H1 (cell line): ENCODE results near the gene HK2.

Experiments used
- BCL11A ChIP-seq, 2 experiments: IDR thresholded peaks; one replicate each; pipeline ENCODE4 v1.6.1; 2011; ENCODE audit warnings: low read depth in 2 of 2, low read length in 2 of 2, mild to moderate bottlenecking in 2 of 2
- CREB1 ChIP-seq: IDR thresholded peaks from 2 replicates; pipeline ENCODE4 v1.6.1; 2012; ENCODE audit warnings: inconsistent platforms
- EP300 ChIP-seq, 2 experiments: IDR thresholded peaks; 1 replicate in 1 of 2; 2 replicates in 1 of 2; pipeline ENCODE4 v1.6.1; 2011 to 2012; ENCODE audit warnings: low read depth in 2 of 2, low read length in 2 of 2, mild to moderate bottlenecking in 2 of 2, borderline replicate concordance in 1 of 2, inconsistent platforms in 1 of 2, moderate library complexity in 1 of 2
- EZH2 ChIP-seq: fragments of 200-600 bp; sonication (generic); IDR thresholded peaks from 2 replicates; pipeline ENCODE4 v1.7.1; 2012; ENCODE audit warnings: low read depth, mild to moderate bottlenecking, moderate library complexity, low read length, inconsistent platforms; ENCODE audit not compliant: severe bottlenecking
- FOSL1 ChIP-seq: IDR thresholded peaks from 2 replicates; pipeline ENCODE4 v1.6.1; 2011; ENCODE audit warnings: mild to moderate bottlenecking, low read depth, low read length, moderate library complexity; ENCODE audit not compliant: insufficient read depth
- GABPA ChIP-seq: IDR thresholded peaks from 2 replicates; pipeline ENCODE4 v1.6.1; 2011; ENCODE audit warnings: mild to moderate bottlenecking, low read length, moderate library complexity, borderline replicate concordance; ENCODE audit not compliant: insufficient read depth
- JUN ChIP-seq: IDR thresholded peaks from 2 replicates; pipeline ENCODE4 v1.6.1; 2011; ENCODE audit warnings: low read depth, mild to moderate bottlenecking, improper control_type of control experiment, low read length
- POLR2A ChIP-seq, 2 experiments: IDR thresholded peaks; 1 replicate in 1 of 2; 2 replicates in 1 of 2; pipeline ENCODE4 v1.6.1; 2011; ENCODE audit warnings: low read depth in 2 of 2, low read length in 2 of 2, mild to moderate bottlenecking in 2 of 2; ENCODE audit errors: control extremely low read depth in 1 of 2
- POLR2AphosphoS5 ChIP-seq: IDR thresholded peaks from 2 replicates; pipeline ENCODE4 v1.6.1; 2011; ENCODE audit warnings: low read depth, low read length
- RAD21 ChIP-seq, 2 experiments: IDR thresholded peaks in 1 of 2; conservative IDR thresholded peaks in 1 of 2; 2 replicates each; pipeline ENCODE4 v1.6.1; 2011; ENCODE audit warnings: low read depth in 2 of 2, low read length in 2 of 2, improper control_type of control experiment in 1 of 2, inconsistent platforms in 1 of 2, mild to moderate bottlenecking in 1 of 2, moderate library complexity in 1 of 2
- SP1 ChIP-seq: IDR thresholded peaks from 2 replicates; pipeline ENCODE4 v1.6.1; 2011; ENCODE audit warnings: low read depth, low read length
- TBP ChIP-seq: IDR thresholded peaks from 2 replicates; pipeline ENCODE4 v1.6.1; 2011; ENCODE audit warnings: low read depth, low read length, improper control_type of control experiment
- TF ChIP-seq, protein P1 (sequence below), 3 experiments: IDR thresholded peaks; 1 replicate in 2 of 3; 2 replicates in 1 of 3; pipeline versions ENCODE4 v1.5.1 to v1.6.1; 2011; ENCODE audit warnings: low read length in 3 of 3, mild to moderate bottlenecking in 3 of 3, inconsistent platforms in 2 of 3, low read depth in 1 of 3, moderate library complexity in 1 of 3; ENCODE audit not compliant: insufficient read depth in 1 of 3; ENCODE audit errors: control extremely low read depth in 1 of 3
- TF ChIP-seq, protein P2 (sequence below): IDR thresholded peaks from 2 replicates; pipeline ENCODE4 v1.6.1; 2012; ENCODE audit warnings: low read length, inconsistent platforms

DNA sequence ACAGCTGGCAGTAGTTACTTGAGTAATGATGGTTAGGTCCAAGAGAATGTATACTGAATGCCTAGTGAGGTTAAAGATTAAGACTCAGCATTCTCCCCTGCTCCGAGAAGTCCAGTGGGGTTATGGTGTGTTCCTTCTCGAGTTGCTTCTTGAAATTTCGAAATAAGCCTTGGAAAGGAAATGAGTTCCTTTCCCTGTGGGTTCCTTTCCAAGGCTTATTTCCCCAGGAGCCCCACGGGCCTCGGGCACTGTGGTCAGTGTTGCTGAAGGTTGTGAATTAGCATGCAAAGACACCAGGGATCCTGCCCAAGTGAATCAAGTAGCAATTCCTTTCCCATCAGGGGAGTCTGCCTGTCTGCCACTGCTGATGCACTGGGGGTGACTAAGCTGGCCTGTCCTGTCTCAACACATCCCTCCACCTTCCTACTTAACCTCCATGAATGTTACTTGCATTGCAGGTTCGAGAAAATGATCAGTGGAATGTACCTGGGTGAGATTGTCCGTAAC lies 53.6 kb downstream of the HK2 start:
- TF ChIP-seq EZH2 (no peak), BCL11A (IDR thresholded peaks at IDR 0.05; ENCODE audit: low read depth in 2 of 2, low read length in 2 of 2) (no peak), CREB1 (no peak), GABPA (no peak), TBP (no peak), POLR2A (IDR thresholded peaks at IDR 0.05; ENCODE audit: control extremely low read depth in 1 of 2, low read depth in 2 of 2, low read length in 2 of 2) (no peak), RAD21 (IDR thresholded peaks at IDR 0.05 in 1 of 2, conservative IDR thresholded peaks at IDR 0.05 in 1 of 2; ENCODE audit: low read depth in 2 of 2, low read length in 2 of 2) (no peak), SP1 (no peak), EP300 (IDR thresholded peaks at IDR 0.05; ENCODE audit: borderline replicate concordance in 1 of 2, low read depth in 2 of 2, low read length in 2 of 2) (no peak), JUN (no peak), POLR2AphosphoS5 (no peak), FOSL1 (no peak)
- TF ChIP-seq, protein P1, sequence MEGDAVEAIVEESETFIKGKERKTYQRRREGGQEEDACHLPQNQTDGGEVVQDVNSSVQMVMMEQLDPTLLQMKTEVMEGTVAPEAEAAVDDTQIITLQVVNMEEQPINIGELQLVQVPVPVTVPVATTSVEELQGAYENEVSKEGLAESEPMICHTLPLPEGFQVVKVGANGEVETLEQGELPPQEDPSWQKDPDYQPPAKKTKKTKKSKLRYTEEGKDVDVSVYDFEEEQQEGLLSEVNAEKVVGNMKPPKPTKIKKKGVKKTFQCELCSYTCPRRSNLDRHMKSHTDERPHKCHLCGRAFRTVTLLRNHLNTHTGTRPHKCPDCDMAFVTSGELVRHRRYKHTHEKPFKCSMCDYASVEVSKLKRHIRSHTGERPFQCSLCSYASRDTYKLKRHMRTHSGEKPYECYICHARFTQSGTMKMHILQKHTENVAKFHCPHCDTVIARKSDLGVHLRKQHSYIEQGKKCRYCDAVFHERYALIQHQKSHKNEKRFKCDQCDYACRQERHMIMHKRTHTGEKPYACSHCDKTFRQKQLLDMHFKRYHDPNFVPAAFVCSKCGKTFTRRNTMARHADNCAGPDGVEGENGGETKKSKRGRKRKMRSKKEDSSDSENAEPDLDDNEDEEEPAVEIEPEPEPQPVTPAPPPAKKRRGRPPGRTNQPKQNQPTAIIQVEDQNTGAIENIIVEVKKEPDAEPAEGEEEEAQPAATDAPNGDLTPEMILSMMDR (IDR thresholded peaks at IDR 0.05; ENCODE audit: control extremely low read depth in 1 of 3, insufficient read depth in 1 of 3, low read depth in 1 of 3, low read length in 3 of 3), result no peak
- TF ChIP-seq, protein P2, sequence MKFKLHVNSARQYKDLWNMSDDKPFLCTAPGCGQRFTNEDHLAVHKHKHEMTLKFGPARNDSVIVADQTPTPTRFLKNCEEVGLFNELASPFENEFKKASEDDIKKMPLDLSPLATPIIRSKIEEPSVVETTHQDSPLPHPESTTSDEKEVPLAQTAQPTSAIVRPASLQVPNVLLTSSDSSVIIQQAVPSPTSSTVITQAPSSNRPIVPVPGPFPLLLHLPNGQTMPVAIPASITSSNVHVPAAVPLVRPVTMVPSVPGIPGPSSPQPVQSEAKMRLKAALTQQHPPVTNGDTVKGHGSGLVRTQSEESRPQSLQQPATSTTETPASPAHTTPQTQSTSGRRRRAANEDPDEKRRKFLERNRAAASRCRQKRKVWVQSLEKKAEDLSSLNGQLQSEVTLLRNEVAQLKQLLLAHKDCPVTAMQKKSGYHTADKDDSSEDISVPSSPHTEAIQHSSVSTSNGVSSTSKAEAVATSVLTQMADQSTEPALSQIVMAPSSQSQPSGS, result no peak
